ENCODE measurements around the gene PRKN.

- no peak for TF ChIP-seq EZH2 (IDR thresholded peaks at IDR 0.05; ENCODE audit: borderline replicate concordance, insufficient read depth, low read length, poor library complexity, severe bottlenecking)
- no peak for TF ChIP-seq CTCF (IDR thresholded peaks at IDR 0.05; ENCODE audit: poor library complexity, severe bottlenecking)
- TF ChIP-seq POLR2AphosphoS5 (IDR thresholded peaks at IDR 0.05) = no peak
- no peak for TF ChIP-seq RAD21 (conservative IDR thresholded peaks at IDR 0.05)
- TF ChIP-seq REST (IDR thresholded peaks at IDR 0.05; ENCODE audit: borderline replicate concordance) = no peak
Measured at GRCh38 chr6:161641175-161641574, 1086.4 kb downstream of the PRKN start.

All from neural cell (in vitro differentiated cells).